GM06990 (cell line): Measurements from ENCODE around the gene OPCML.
A peak's percentile ranks its signal among the peaks of the same experiment; 100 is the strongest.

Source experiments
- DNase-seq: peaks from one replicate; pipeline ENCODE4 v3.0.0-alpha.2; 2011; ENCODE audit not compliant: insufficient read length; ENCODE audit errors: extremely low read depth
- H3K27me3 ChIP-seq: replicated peaks from 2 replicates; pipeline ENCODE4 v1.6.0; 2011; ENCODE audit warnings: low read length; ENCODE audit not compliant: control insufficient read depth, insufficient read depth
- H3K36me3 ChIP-seq: 2 replicates; pipeline ENCODE4 v1.5.1; 2011; ENCODE audit warnings: low read length; ENCODE audit not compliant: control insufficient read depth, insufficient read depth
- H3K4me3 ChIP-seq: replicated peaks from 2 replicates; pipeline ENCODE4 v1.5.1; 2011; ENCODE audit warnings: low read depth, mild to moderate bottlenecking, control low read depth, low read length
- TF ChIP-seq, protein P1 (sequence below): IDR thresholded peaks from 2 replicates; pipeline ENCODE4 v1.5.1; 2011; ENCODE audit warnings: low read length, control low read depth, mild to moderate bottlenecking, inconsistent platforms; ENCODE audit not compliant: insufficient read depth, poor library complexity, severe bottlenecking

OPCML gene

GRCh38 chr11:132943706-132944568 lies 588.4 kb downstream of the OPCML start:
- H3K4me3 ChIP-seq = no peak overlapping the region
- H3K36me3 ChIP-seq = no peaks in the 10 kb centered on the region
- no peaks in the 10 kb centered on the region; the same call in 1 of the 2 replicates for H3K27me3 ChIP-seq
- DNase-seq = no peak
- TF ChIP-seq, protein P1, sequence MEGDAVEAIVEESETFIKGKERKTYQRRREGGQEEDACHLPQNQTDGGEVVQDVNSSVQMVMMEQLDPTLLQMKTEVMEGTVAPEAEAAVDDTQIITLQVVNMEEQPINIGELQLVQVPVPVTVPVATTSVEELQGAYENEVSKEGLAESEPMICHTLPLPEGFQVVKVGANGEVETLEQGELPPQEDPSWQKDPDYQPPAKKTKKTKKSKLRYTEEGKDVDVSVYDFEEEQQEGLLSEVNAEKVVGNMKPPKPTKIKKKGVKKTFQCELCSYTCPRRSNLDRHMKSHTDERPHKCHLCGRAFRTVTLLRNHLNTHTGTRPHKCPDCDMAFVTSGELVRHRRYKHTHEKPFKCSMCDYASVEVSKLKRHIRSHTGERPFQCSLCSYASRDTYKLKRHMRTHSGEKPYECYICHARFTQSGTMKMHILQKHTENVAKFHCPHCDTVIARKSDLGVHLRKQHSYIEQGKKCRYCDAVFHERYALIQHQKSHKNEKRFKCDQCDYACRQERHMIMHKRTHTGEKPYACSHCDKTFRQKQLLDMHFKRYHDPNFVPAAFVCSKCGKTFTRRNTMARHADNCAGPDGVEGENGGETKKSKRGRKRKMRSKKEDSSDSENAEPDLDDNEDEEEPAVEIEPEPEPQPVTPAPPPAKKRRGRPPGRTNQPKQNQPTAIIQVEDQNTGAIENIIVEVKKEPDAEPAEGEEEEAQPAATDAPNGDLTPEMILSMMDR = no peak

GRCh38 chr11:132943357-132943705 lies 589.0 kb downstream of the OPCML start:
- no peaks in the 10 kb centered on the region; the same call in 1 of the 2 replicates for H3K27me3 ChIP-seq
- no peaks in the 10 kb centered on the region for H3K36me3 ChIP-seq
- TF ChIP-seq, protein P1 = no peak
- DNase-seq = no peak
- no peak overlapping the region for H3K4me3 ChIP-seq

GRCh38 chr11:132942611-132943356 lies 589.5 kb downstream of the OPCML start:
- Histone ChIP-seq H3K27me3 (no peaks in the 10 kb centered on the region; the same call in 1 of the 2 replicates), H3K36me3 (no peaks in the 10 kb centered on the region), H3K4me3 (no peak overlapping the region)
- DNase-seq = no peak
- TF ChIP-seq, protein P1 = no peak

- H3K27me3 ChIP-seq = peaks cover 1% of the 10 kb centered on the region; the same call in 1 of the 2 replicates
- no peak for DNase-seq
- no peak overlapping the region for H3K4me3 ChIP-seq
- TF ChIP-seq, protein P1 = no peak
- H3K36me3 ChIP-seq = no peaks in the 10 kb centered on the region
Observed at GRCh38 chr11:132941761-132942160, 590.5 kb downstream of the OPCML start.

DNA sequence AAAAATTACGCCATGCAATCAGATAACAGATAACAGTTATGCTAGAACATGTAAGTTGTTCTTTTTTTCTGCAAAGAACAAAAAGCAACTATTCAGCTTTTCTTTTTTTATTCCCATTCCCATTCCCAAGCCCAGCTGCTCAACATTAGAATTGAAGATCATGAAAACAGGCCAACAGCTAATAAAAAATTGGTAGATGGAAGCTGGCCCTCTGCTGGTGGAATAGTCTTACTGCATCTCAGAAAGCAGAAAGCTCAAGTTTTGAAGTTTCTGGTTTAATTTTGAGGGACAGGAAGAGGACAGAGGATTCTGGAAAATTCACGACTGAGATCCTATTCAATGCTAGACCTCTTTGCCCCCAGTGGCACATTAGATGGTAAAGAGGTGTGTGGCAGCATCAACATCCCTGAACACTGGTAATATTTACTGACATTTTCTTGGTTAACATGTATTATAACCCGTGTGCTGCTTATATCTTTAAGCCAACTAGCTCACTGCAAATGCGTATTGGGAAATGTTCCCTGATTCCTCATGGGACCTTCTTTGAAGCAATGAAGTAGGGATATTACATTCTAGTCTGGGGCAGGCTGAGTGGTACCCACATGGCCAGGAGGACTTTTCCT lies 591.2 kb downstream of the OPCML start:
- Histone ChIP-seq H3K36me3 (no peaks in the 10 kb centered on the region), H3K27me3 (peaks cover 1% of the 10 kb centered on the region; the same call in 1 of the 2 replicates), H3K4me3 (no peak overlapping the region)
- no peak for DNase-seq
- TF ChIP-seq, protein P1 = peak; percentile 90
